GM18870 (cell line): ENCODE measurements around the gene MAD1L1.

Experiments
- ATAC-seq: cut with Tn5 transposase; IDR thresholded peaks from one replicate; pipeline ENCODE4 v1.9.1; 2021; ENCODE audit warnings: moderate library complexity; ENCODE audit not compliant: unreplicated experiment

Gene MAD1L1

DNA sequence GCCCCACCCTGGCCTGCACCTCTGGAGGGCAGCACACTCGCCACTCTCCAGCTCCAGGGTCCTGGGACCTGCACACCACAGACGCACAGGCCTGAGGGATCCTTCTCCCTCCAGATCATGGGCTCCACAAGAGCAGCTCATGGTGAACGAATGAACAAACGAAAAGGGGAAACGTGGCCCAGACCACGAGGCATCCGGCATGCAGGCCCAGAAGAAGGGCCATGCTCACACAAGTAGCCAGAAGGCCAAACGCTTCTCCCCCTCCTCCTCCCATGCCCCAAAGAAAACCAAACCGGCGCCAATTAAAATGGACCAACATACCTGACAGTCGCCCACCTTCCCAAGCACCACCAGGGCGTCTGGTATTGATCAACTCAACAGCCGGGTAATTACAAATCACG, 30.4 kb downstream of the MAD1L1 start:
- ATAC-seq, result no peak

DNA sequence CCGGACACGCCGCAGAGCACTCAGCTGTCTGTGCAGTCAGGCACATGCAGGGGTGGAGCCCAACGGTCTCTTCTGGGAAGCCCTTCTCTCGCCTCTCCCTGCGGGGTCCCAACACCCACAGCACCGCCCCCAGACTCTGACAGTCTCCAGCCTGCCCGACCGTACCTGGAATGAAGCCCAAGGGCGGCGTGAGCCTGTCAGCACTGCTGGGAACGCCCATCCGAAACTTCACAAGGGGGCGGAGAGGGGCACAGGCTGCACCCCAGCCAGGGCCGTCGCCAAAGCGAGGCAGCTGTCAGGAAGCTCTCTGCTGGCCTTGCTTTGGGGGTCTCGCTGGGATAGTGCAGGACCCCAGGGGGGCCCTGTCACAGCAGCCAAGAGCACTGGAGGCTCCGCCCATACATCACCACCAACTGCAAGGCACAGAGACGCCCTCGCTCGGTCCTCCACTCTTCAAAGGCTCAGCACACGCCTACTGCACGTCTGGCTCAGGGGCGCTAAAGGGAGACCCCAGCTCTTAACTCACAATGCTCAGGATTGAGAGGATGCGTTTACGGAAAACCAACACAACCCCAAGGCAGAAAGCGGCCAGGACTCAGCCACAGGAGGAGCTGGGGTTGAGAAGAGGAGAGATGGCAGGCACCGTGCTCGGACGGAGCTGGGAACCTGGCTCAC, 30.9 kb downstream of the MAD1L1 start:
- no peak for ATAC-seq

DNA sequence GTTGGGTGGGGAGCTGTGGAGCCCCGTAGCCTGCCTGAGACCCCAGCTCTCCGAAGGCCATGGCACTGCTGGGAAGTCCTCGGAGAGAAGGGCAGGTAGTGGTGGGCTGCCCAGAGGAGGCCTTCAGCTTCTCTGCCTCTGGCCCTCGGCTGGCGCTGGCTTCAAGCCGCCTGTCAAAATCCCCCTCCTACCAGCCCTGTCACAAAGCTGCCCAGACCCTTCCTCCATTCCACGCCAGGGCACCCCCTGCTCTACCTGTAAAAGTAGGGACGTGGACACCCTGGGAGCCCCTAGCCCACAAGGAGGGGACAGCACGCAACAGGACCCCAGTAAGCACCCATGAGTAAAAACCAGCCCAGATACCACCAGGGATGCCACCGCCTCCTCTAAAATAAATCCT, 31.6 kb downstream of the MAD1L1 start:
- no peak for ATAC-seq

DNA sequence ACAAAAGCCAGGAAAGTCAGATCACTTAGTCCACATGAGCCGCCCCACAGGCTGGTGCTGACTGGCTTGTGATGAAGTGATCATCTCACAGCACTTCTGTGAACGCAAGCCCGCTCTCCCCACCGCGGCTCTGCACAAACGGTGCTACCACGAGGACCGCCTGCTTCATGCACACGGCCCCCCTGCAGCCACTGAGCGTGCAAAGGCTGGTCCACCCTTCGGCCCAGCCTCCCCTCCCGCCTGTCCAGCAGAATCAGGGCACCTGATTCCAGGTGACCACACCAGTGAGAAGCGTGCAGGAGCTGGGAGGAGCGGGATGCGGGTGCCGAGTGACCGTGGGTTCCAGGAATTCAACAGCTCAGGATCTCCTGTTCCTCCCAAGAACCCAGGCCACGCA, 32.2 kb downstream of the MAD1L1 start:
- ATAC-seq, result no peak

DNA sequence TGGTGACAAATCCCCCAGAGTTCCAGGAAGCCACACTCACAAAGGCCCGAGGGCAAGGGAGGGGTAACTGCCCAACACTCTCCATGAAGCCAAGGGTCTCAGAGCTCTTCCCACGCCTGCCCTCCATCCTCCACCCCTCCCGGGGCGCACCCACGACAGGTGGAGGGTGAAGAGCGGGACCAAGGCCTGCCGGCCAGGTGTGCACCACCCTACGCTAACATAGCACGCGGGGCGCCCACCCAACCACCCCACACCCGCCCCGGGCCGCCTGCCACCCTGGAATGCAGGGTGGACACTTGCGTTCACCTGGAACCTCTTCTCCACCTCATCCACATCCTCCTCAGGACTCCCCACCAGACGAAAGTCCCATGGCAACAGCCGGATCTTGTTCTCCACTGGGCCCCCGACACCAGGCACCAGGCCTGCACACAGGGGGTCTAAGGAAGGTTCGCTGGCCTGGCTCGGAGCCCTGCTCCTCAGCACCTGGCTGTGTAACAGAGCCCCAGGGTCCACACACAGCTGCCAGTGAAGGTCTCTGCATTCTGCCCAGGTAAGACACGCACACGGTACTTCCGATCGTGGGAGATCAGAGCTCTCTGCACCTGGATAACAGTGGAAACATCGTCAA, 32.7 kb downstream of the MAD1L1 start:
- ATAC-seq, result no peak

DNA sequence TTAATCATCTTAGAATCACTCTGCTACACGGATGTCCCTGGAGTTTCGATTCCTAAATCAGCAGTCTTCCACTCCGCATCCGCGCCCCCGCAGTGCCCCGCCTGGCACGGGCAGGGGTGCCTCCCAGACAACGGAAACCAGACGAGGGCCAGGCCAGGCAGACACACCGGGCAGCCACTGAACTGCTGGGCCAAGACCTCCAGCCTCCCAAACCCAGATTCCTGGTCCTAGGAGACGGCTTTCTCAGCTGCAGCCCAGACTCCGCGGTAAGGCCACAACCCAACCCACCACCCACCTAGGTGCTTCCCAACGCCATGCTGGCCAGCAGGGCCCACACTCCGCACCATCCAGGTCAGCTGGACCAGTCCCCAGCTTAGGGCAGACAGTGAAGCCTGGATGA, 33.2 kb downstream of the MAD1L1 start:
- no peak for ATAC-seq

DNA sequence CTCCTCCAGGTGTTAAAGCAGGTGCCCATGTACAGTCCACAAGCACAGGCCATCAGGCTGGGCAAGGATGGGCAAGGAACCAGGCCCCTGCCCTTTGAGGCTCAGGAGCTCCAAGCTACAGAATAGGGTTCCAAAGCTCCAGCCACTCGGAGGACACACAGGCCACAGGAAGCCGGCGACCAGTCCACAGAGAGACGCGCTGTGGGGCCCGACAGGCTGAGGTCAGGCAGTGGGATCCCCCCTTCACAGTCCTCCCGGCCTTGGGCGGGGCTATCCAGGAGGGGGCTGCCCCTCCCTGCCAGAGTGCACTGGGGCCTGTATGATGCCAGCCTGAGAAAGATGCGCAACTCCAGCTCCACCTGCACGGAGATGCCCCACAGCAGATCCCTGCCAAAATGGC, 34.0 kb downstream of the MAD1L1 start:
- no peak for ATAC-seq

DNA sequence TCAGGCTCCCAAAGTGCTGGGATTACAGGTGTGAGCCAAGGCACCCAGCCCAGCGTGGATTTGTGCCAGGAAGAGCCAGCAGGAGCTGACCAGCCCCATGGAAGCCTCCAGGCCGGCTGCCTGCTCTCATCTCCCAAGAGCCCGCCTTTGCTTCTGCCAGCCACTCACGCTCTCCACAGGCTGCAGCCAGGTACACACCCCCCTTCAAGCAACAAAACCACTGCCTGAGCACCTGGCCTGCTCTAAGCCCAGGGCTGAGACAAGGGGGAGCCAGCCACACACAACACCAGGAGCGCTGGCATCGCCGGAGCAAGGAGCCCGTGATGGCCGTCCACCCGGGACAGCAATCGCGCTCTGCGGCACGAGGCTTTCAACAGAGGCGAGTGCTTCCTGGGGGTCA, 34.5 kb downstream of the MAD1L1 start:
- no peak for ATAC-seq

DNA sequence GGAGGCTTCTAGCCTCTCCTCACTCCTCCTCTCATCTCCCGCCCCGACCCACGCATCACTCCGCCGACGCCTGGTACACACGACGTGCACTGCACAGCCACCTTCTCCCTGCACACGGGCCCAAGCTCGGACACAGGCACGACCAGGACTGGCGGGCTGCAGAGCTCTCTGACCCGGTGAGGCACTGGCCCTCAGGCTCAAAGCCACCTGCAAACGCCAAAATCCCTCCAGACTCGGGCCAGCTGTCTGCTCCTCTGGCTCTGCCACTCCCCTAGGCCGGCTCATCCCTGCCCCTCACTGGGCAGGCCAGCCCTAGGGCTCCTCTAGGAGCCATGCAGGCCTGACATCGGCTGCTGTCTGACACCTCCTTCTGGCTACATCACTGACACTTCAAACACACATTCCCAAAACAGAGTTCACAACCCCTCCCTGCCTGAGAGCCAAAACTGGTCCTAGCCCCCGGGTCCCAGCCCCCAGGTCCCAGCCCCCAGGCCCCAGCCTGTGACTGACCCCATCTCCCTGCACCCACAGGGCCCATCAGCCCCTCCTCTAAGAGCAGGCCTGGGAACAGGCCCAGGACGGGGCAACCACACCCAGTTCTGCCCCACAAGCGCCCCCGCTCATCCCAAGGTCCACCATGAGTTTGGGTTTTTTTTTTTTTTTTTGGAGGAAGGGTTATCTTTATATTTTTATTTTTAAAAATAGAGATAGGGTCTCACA, 35.1 kb downstream of the MAD1L1 start:
- ATAC-seq, result no peak

DNA sequence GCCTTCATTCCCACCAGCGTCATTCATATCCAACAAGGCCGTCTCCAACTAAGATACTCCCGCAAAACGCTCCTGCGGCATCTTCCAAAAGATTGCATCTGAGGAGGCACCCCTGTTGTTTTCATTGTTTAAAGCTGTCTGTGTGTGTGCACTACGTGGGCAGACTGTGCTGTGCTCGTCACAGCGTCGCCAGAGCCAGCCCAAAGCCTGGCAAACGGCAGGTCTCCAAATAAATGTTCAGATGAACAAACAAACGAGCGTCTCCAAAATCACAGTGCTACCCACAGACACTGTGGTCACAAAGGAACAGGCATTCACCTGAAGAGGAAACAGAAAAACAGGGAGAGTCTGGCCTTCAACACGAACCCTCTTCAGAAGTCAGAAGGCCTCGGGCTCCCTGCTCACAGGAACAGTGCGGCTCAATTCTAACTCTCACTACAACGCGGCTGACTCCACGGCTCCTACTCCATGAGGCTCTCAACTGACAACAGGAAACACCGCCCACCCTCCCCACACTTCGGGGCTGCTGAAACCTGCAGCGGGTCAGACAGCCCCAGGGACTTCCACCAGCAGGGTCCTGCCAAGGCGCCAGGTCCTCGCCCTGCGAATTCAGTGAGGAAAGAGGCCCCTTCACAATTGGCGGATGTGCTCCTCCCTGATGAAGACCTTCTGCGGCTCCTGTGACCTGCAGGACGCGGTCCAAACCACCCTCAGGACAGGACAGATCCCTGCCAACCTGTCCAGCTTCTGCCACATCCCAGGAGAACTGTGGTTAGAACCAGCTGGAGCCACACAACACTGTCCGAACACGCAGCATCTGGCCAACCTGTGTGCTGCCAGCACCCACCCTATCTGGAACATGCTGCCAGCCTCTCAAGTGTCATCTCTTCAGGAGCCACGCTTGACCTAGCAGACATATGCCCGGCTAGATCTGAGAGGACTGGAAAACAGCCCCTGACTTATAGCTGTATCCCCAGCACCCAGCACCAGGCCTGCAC, 36.1 kb downstream of the MAD1L1 start:
- ATAC-seq, result no peak

DNA sequence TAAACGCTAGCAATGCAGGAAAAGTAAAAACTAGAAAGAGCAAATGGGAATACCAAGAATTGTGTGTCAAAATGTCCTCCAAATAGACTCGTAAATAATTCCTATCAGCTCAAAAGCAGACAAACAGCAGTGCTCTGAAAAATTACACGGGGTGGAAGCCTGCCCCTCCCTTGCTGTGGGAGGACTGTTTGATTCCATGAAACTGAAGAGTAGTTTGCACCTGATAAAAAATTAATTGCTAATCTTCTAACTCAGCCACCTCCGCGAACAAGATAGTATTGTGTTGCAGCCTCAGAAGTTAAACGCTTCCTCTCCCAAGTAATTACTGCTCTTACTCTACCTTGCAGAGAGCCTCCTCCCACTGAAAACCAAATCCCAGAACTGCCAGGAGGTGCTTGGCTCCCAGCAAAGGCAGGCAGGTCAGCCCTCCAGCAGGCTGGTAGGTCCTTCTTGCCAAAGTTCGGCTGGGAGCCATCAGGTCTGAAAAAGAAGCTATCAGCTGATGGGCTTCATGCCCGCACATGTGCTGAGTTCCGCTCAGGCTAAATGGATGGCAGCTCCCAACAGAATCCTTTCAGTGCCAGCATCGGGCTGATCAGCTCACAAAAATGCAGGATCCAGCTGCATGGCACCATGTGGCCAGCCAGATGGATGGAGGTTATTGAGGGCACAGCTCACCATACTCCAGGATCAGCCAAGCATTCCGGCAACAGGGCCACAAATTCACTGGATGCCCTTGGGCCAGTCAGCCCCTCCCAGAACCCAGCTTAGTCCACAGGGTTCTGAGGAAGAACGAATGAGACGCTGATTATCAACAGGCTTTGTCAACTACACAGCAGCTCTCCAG, 37.1 kb downstream of the MAD1L1 start:
- ATAC-seq, result no peak

DNA sequence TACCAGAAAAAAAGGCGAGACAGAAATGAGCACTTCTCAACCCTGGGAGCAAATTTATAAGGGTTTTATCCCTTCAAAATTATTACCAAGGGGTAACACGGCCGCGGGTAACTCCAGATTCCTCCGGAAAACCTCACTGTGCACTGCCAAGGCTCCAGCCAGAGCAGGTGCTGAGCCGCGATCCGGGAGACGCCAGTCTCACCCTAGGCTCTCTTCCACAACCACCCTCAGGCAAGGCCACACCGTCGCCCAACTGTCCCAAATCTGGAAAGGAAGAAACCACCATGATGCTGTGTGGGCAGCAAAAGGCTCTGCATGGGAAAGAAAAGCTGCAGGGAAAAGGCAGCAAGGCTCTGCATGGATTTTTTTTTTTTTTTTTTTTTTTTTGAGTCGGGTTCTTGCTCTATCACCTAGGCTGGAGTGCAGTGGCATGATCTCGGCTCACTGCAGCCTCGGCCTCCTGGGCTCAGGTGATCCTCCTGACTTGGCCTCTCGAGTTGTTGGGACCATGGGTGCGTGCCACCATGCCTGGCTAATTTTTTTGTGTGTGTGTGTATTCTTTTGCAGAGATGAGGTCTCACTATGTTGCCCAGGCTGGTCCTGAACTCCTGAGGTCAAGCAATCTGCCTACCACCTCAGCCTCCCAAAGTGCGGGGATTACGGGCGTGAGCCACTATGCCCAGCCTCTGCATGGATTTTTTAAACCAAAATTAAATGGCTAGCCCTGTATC, 39.0 kb downstream of the MAD1L1 start:
- ATAC-seq, result no peak

DNA sequence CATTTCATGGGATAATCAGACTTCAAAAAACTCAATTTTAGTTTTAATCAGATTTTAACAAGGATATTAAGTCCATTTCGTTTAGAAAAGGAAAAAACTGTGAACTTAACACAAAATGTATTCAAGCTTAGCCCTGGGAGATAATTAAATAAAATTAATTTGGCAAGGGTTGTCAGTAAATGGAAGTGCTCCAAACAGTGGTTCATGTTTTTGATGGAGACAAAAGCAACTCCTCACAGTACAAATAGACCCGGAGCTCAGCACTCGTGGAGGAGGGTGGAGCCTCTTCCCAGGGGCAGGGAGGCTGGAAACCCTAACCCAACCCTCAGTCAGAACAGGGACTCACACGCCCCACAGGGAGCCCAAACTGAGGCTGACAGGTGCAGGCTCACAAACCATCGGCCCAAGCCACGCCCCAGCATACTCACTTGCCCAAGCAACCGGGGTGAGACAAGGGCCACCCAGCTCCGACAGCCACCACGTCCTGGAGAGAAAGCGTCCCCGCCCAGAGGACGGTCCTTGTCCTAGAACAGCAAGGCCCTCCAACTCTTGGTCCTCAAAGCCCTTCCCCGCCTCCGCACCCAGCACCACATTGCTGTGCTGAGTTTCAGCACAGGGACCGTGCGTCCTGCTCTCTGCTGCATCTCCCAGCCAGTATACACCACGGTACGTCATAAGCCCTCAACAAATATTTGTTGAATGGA, 39.8 kb downstream of the MAD1L1 start:
- ATAC-seq, result no peak

DNA sequence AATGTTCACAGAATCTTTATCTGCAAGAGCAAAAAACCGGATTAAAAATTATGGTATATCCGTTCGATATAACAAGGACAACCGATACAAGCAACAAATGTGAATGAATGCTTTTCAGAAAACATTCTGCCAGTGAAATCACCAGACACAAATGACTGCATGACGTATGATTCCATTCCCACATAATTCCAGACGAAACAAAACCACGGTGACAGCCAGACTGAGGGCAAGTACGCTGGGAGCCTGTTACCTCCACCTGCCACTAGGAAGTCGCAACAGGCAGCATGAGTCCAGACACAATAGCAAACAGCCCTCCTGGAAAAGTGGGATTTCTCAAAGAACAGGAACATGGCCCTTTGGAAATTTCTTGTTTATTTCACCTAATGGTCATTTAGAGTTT, 41.7 kb downstream of the MAD1L1 start:
- no peak for ATAC-seq

DNA sequence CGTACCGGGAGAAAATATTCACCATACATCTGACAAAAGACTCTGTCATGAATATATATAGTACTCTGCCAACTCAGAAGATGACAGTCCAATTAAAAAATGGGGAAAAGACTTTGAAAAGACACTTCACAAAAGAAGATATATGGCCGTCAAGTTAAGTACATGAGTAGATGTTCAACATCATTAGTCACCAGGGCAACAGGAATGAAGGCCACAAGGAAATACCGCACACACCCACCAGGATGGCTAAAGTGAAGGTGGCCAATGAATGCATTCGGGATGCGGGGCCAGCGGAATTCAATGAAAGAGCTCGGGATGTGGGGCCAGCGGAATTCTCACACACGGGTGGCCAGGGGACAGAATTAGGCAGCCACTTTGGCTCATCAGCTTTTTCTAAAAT, 42.2 kb downstream of the MAD1L1 start:
- ATAC-seq, result no peak

DNA sequence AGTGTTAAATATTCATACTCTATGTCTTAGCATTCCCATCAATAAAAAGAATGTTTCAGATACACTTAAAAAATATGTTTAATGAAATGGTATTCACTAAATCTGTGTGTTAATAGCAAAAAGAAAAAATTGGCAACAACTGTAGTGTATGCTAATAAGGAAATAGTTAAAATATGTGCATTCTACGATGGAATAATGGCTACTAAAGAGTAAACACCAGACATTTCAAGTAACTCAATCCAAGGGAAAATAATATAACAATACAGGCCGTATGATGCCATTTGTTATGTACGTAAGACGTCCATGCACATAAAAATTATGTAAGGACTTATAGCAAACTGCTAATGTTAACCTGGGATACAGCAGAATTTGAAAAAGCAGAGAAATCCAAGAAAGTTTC, 46.6 kb downstream of the MAD1L1 start:
- ATAC-seq, result no peak

DNA sequence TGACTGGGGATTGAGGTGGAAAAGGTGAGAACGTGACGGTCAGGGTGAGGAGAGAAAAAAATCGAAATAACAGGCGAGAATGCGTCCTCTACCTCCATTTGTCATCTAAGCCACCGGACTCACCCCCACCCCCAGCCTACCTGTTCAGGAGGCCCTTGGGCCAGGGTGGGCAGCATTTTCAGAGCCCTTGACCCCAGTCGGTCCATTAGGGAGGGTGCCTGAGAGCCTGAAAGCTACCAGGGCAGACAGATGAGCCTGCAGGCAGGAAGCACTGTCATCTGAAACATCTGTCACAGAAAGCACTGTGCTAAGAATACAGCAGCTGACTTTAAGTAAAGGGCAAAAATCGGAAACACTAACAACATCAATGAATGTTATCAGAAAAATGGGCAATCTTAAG, 47.0 kb downstream of the MAD1L1 start:
- ATAC-seq, result no peak

DNA sequence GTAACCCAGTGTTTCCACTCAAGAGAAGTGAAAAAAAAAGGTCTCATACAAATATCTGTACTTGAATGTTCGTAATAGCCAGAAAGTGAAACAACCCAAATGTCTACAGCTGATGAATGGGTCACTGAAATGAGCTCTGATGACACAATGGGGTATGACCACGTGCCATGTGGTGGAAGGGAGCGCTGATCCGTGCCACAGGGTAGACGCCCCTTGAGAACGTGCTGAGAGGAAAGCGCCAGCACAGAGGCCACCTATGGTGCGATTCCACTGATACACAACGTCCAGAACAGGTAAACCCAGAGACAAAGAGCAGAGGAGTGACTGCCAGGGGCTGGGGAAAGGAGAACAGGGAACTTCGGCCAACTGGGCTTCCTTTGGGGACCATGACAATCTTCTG, 50.3 kb downstream of the MAD1L1 start:
- ATAC-seq, result no peak
